CD14-positive monocyte (primary cell): Measurements from ENCODE around the gene NUPR1. TPM values are rescaled to one million over a fixed set of nuclear protein-coding genes. Genes with fewer than 3 reads are reported as not detected.
"Not testable (repeated sequence)": the region's sequence is repeated elsewhere in the genome, so short reads cannot be mapped to it uniquely, and the experiment has no call there.

ENCODE experiments used
- DNase-seq, 3 donors: peaks; one replicate each; pipeline ENCODE4 v3.0.0-alpha.2; 2011 to 2022
- H2AFZ ChIP-seq: 2 replicates; pipeline ENCODE4 v1.6.0; 2012; ENCODE audit warnings: mild to moderate bottlenecking, low read depth, low read length, inconsistent platforms; ENCODE audit not compliant: insufficient read depth, poor library complexity, severe bottlenecking
- H3K27ac ChIP-seq, 2 donors: 1 replicate in 1 of 2; 2 replicates in 1 of 2; pipeline ENCODE4 v1.5.1; 2012 to 2013; ENCODE audit warnings: low read length in 2 of 2, control low read depth in 1 of 2, inconsistent platforms in 1 of 2, low read depth in 1 of 2, mild to moderate bottlenecking in 1 of 2
- H3K27me3 ChIP-seq, 2 donors: one replicate each; pipeline versions ENCODE4 v1.6.0 to v1.6.1; 2011 to 2013; ENCODE audit warnings: low read length in 2 of 2; ENCODE audit not compliant: control insufficient read depth in 2 of 2, insufficient read depth in 2 of 2
- H3K36me3 ChIP-seq, 2 donors: replicated peaks in 1 of 2; 1 replicate in 1 of 2; 2 replicates in 1 of 2; pipeline versions ENCODE4 v1.5.1 to v1.6.1; 2012 to 2013; ENCODE audit warnings: low read length in 2 of 2, control low read depth in 1 of 2, inconsistent platforms in 1 of 2, mild to moderate bottlenecking in 1 of 2; ENCODE audit not compliant: insufficient read depth in 2 of 2, control insufficient read depth in 1 of 2
- H3K4me1 ChIP-seq, 2 donors: 1 replicate in 1 of 2; 2 replicates in 1 of 2; pipeline versions ENCODE4 v1.5.1 to v1.6.1; 2012 to 2013; ENCODE audit warnings: low read length in 2 of 2, control low read depth in 1 of 2, inconsistent platforms in 1 of 2, mild to moderate bottlenecking in 1 of 2, moderate library complexity in 1 of 2; ENCODE audit not compliant: insufficient read depth in 2 of 2, control insufficient read depth in 1 of 2
- H3K4me2 ChIP-seq: replicated peaks from 2 replicates; pipeline ENCODE3; 2012; ENCODE audit warnings: low read length, moderate library complexity, mild to moderate bottlenecking; ENCODE audit not compliant: poor library complexity, severe bottlenecking; ENCODE audit errors: extremely low read depth
- H3K4me3 ChIP-seq, 3 experiments: fragments of 200-600 bp in 1 of 3; sonication (generic) in 1 of 3; replicated peaks in 1 of 3; 1 replicate in 2 of 3; 2 replicates in 1 of 3; pipeline ENCODE4 v1.5.1; 2011 to 2013; ENCODE audit warnings: low read length in 3 of 3, mild to moderate bottlenecking in 3 of 3, control low read depth in 2 of 3, low read depth in 2 of 3, inconsistent platforms in 1 of 3, moderate library complexity in 1 of 3
- H3K79me2 ChIP-seq: 2 replicates; pipeline ENCODE4 v1.6.0; 2012; ENCODE audit warnings: mild to moderate bottlenecking, control low read depth, inconsistent platforms, low read length, moderate library complexity; ENCODE audit not compliant: insufficient read depth
- H3K9ac ChIP-seq: 2 replicates; pipeline ENCODE4 v1.6.0; 2017; ENCODE audit warnings: low read length, mild to moderate bottlenecking; ENCODE audit not compliant: insufficient read depth, poor library complexity, severe bottlenecking
- H3K9me3 ChIP-seq, 2 donors: replicated peaks in 1 of 2; 1 replicate in 1 of 2; 2 replicates in 1 of 2; pipeline versions ENCODE4 v1.5.1 to v1.6.1; 2012 to 2013; ENCODE audit warnings: low read length in 2 of 2, control low read depth in 1 of 2; ENCODE audit not compliant: control insufficient read depth in 1 of 2, insufficient read depth in 1 of 2
- H4K20me1 ChIP-seq: 2 replicates; pipeline ENCODE4 v1.6.0; 2012; ENCODE audit warnings: mild to moderate bottlenecking, low read length, control low read depth, moderate library complexity; ENCODE audit not compliant: insufficient read depth
- H3K27ac Mint-ChIP-seq, 7 donors: one replicate each; pipeline ENCODE4 v1.8.0; 2020; ENCODE audit warnings: mild to moderate bottlenecking in 7 of 7, mixed read lengths in 7 of 7, moderate library complexity in 6 of 7, inconsistent platforms in 2 of 7
- H3K27me3 Mint-ChIP-seq, 3 donors: one replicate each; pipeline ENCODE4 v1.8.0; 2021 to 2022; ENCODE audit warnings: low read depth in 3 of 3, mild to moderate bottlenecking in 3 of 3, mixed read lengths in 3 of 3, moderate library complexity in 3 of 3, inconsistent platforms in 1 of 3
- H3K36me3 Mint-ChIP-seq, 2 donors: one replicate each; pipeline ENCODE4 v1.8.0; 2020; ENCODE audit warnings: mixed read lengths in 2 of 2, inconsistent platforms in 1 of 2, mild to moderate bottlenecking in 1 of 2
- H3K4me1 Mint-ChIP-seq: one replicate; pipeline ENCODE4 v1.8.0; 2020; ENCODE audit warnings: mild to moderate bottlenecking, mixed read lengths
- H3K4me3 Mint-ChIP-seq, 2 donors: one replicate each; pipeline ENCODE4 v1.8.0; 2020; ENCODE audit warnings: mild to moderate bottlenecking in 2 of 2, mixed read lengths in 2 of 2, moderate library complexity in 1 of 2
- H3K9me3 Mint-ChIP-seq, 7 donors: one replicate each; pipeline ENCODE4 v1.8.0; 2020 to 2022; ENCODE audit warnings: mixed read lengths in 7 of 7, mild to moderate bottlenecking in 6 of 7, moderate library complexity in 6 of 7, inconsistent platforms in 2 of 7
- WGBS: methylation state at CpG from one replicate; pipeline ENCODE4 v1.1.5; 2013; ENCODE audit warnings: missing lambda C conversion rate; ENCODE audit not compliant: insufficient coverage; 5-methylcytosine and 5-hydroxymethylcytosine counted together
- intact Hi-C, 2 donors: fragments of 100-400 bp; cut with micrococcal nuclease; formaldehyde crosslinking; loops; one replicate each; pipeline versions ENCODE4 v1.15.0 to v1.15.1; 2023
- polyA plus RNA-seq, 3 donors: library from polyadenylated mRNA; depleted of rRNA in 1 of 3; unstranded in 2 of 3; stranded (reverse) in 1 of 3; fragments of 300-500 nt in 2 of 3; fragments of >200 nt in 1 of 3; fragmentation: Illumina TruSeq in 2 of 3; gene quantifications; 1 replicate in 2 of 3; 2 replicates in 1 of 3; pipeline ENCODE4 v1.2.3, GENCODE V29; 2012 to 2021
- TF ChIP-seq, protein P1 (sequence below): fragments of 200-600 bp; IDR thresholded peaks from one replicate; pipeline ENCODE4 v1.8.0; 2022; ENCODE audit warnings: antibody characterized with exemption, mild to moderate bottlenecking

The NUPR1 gene
- polyA plus RNA-seq, 3 donors = 0.01 to 1.9 TPM; not detected in 1

DNA sequence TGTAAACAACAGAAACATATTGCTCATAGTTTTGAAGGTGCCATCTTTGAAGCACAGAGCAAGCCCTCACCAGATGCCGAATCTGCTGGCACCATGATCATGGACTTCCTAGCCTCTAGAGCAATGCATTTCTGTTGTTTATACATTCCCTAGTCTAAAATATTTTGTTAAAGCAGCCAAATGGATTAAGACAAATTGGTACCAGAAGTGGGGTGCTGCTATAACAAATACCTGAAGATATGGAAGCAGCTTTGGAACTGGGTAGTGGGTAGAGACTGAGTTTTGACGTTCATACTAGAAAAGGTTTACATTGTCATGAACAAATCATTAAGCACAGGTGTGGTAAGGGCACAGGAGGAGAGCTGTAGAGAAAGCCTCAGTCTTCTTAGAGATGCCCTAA lies 28.5 kb upstream of the NUPR1 start:
- intact Hi-C loops = no loop called here
- H3K9me3 ChIP-seq = peaks cover 6 to 13% of the 10 kb centered on the region in 2 donors
- WGBS = 100% methylated on average over 1 of the region's 2 CpGs
- peaks cover 2% of the 10 kb centered on the region for H3K4me1 Mint-ChIP-seq
- H3K36me3 ChIP-seq = peaks cover 2 to 16% of the 10 kb centered on the region in 2 donors
- peaks cover 40% of the 10 kb centered on the region for H3K79me2 ChIP-seq
- no peak overlapping the region for H3K27ac Mint-ChIP-seq
- no peak overlapping the region for H2AFZ ChIP-seq
- no peak overlapping the region for H3K9ac ChIP-seq
- H3K27me3 ChIP-seq = no peaks in the 10 kb centered on the region
- no peak overlapping the region for H3K4me3 ChIP-seq
- H3K27me3 Mint-ChIP-seq = peaks cover 0 to 2% (median 0%) of the 10 kb centered on the region in 3 donors
- no peaks in the 10 kb centered on the region for H3K4me1 ChIP-seq
- peaks cover 21 to 41% of the 10 kb centered on the region in 2 donors for H3K36me3 Mint-ChIP-seq
- DNase-seq = no peak
- peaks cover 8 to 20% (median 14%) of the 10 kb centered on the region in 7 donors for H3K9me3 Mint-ChIP-seq
- H3K4me3 Mint-ChIP-seq = no peak overlapping the region
- peaks cover 34% of the 10 kb centered on the region for H4K20me1 ChIP-seq
- H3K4me2 ChIP-seq = no peak overlapping the region
- TF ChIP-seq, protein P1, sequence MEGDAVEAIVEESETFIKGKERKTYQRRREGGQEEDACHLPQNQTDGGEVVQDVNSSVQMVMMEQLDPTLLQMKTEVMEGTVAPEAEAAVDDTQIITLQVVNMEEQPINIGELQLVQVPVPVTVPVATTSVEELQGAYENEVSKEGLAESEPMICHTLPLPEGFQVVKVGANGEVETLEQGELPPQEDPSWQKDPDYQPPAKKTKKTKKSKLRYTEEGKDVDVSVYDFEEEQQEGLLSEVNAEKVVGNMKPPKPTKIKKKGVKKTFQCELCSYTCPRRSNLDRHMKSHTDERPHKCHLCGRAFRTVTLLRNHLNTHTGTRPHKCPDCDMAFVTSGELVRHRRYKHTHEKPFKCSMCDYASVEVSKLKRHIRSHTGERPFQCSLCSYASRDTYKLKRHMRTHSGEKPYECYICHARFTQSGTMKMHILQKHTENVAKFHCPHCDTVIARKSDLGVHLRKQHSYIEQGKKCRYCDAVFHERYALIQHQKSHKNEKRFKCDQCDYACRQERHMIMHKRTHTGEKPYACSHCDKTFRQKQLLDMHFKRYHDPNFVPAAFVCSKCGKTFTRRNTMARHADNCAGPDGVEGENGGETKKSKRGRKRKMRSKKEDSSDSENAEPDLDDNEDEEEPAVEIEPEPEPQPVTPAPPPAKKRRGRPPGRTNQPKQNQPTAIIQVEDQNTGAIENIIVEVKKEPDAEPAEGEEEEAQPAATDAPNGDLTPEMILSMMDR = no peak
- no peak overlapping the region for H3K27ac ChIP-seq

DNA sequence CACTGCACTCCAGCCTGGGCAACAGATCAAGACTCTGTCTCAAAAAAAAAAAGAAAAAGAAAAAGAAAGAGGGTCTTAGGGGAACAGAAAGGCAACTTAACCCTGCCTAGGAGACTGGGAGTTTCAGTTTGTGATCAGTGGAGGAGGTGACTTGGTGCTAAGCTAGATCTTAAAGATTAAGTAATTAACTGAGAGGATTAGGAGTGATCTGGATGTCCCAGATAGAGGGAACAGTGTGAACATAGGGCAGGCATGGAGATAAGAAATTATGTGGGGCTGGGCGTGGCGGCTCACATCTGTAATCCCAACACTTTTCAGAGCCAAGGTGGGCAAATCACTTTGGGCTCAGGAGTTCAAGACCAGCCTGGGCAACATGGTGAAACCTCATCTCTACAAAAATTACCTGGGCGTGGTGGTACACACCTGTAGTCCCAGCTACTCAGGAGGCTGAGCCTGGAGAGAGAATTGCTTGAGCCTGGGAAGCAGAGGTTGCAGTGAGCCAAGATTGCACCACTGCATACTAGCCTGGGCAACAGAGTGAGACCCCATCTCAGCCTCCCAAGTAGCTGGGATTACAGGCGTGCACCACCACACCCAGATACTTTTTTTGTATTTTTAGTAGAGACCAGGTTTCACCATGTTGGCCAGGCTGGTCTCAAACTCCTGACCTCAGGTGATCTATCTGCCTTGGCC lies 27.6 kb upstream of the NUPR1 start:
- H3K4me3 Mint-ChIP-seq, H3K27me3 Mint-ChIP-seq: not testable (repeated sequence)

More for the DNA sequence above, 27.6 kb upstream of the NUPR1 start:
- H3K4me3 ChIP-seq, H3K27me3 ChIP-seq, H3K9ac ChIP-seq, H3K4me1 ChIP-seq, H3K4me1 Mint-ChIP-seq, H2AFZ ChIP-seq, DNase-seq, H3K4me2 ChIP-seq, H3K27ac ChIP-seq, intact Hi-C loops: not testable (repeated sequence)
- Histone ChIP-seq H3K36me3 (peaks cover 2 to 16% of the 10 kb centered on the region in 2 donors), H4K20me1 (peaks cover 42% of the 10 kb centered on the region), H3K9me3 (peaks cover 6 to 13% of the 10 kb centered on the region in 2 donors), H3K79me2 (peaks cover 45% of the 10 kb centered on the region)
- H3K9me3 Mint-ChIP-seq = peaks cover 8 to 20% (median 14%) of the 10 kb centered on the region in 7 donors
- no CpG with 5 or more reads among the region's 4 CpGs for WGBS
- H3K36me3 Mint-ChIP-seq = peaks cover 21 to 41% of the 10 kb centered on the region in 2 donors
- H3K27ac Mint-ChIP-seq = peak overlapping the region in 1 of 7 donors; percentile 0
